GM23338 (cell line): ENCODE measurements around the gene DHRS12. TPM values are rescaled to one million over a fixed set of nuclear protein-coding genes. Genes with fewer than 3 reads are reported as not detected.

Experiments used
- ATAC-seq: fragments of 200-7000 bp; cut with Tn5 transposase; 3 replicates; pipeline ENCODE4 v1.9.1; 2020
- DNase-seq: peaks from one replicate; pipeline ENCODE4 v3.0.0-alpha.2; 2015; ENCODE audit warnings: low spot score
- H2AFZ ChIP-seq: fragments of 200-600 bp; sonication (generic); 2 replicates; pipeline ENCODE4 v1.8.0; 2016; ENCODE audit warnings: antibody characterized with exemption, mild to moderate bottlenecking, moderate library complexity
- H3F3A ChIP-seq: fragments of 200-600 bp; sonication (generic); replicated peaks from 2 replicates; pipeline ENCODE4 v1.8.0; 2017; ENCODE audit warnings: antibody characterized with exemption, mixed run types, low read depth
- H3K27ac ChIP-seq: fragments of 200-600 bp; sonication (generic); 2 replicates; pipeline ENCODE4 v1.6.1; 2016; ENCODE audit warnings: low read depth
- H3K27me3 ChIP-seq: fragments of 200-600 bp; sonication (generic); 2 replicates; pipeline ENCODE4 v1.8.0; 2016; ENCODE audit warnings: mild to moderate bottlenecking, mixed run types, moderate library complexity; ENCODE audit not compliant: insufficient read depth
- H3K36me3 ChIP-seq: fragments of 200-600 bp; sonication (generic); 2 replicates; pipeline ENCODE4 v1.8.0; 2016; ENCODE audit warnings: mild to moderate bottlenecking; ENCODE audit not compliant: insufficient read depth
- H3K4me1 ChIP-seq: fragments of 200-600 bp; sonication (generic); 2 replicates; pipeline ENCODE4 v1.8.0; 2016; ENCODE audit warnings: mild to moderate bottlenecking, moderate library complexity; ENCODE audit not compliant: insufficient read depth
- H3K4me2 ChIP-seq: fragments of 200-600 bp; sonication (generic); 2 replicates; pipeline ENCODE4 v1.7.1; 2017; ENCODE audit warnings: mixed run types
- H3K4me3 ChIP-seq: fragments of 200-600 bp; sonication (generic); 2 replicates; pipeline ENCODE4 v1.6.1; 2016; ENCODE audit warnings: mixed run types
- H3K79me2 ChIP-seq: fragments of 200-600 bp; sonication (generic); replicated peaks from 2 replicates; pipeline ENCODE4 v1.8.0; 2017; ENCODE audit warnings: mild to moderate bottlenecking; ENCODE audit not compliant: insufficient read depth
- H3K9me2 ChIP-seq: fragments of 200-600 bp; sonication (generic); 2 replicates; pipeline ENCODE4 v1.8.0; 2017; ENCODE audit not compliant: insufficient read depth
- H4K20me1 ChIP-seq: fragments of 200-600 bp; sonication (generic); replicated peaks from 2 replicates; pipeline ENCODE4 v1.8.0; 2017; ENCODE audit warnings: mild to moderate bottlenecking; ENCODE audit not compliant: insufficient read depth
- H3K27ac Mint-ChIP-seq: 2 replicates; pipeline ENCODE4 v1.8.0; 2020; ENCODE audit warnings: inconsistent platforms, mild to moderate bottlenecking, moderate library complexity, mixed read lengths
- H3K27me3 Mint-ChIP-seq: 3 replicates; pipeline ENCODE4 v1.8.0; 2022; ENCODE audit warnings: low read depth, mild to moderate bottlenecking, moderate library complexity, mixed read lengths, inconsistent platforms; ENCODE audit not compliant: insufficient read depth, poor library complexity
- H3K36me3 Mint-ChIP-seq: 3 replicates; pipeline ENCODE4 v1.8.0; 2021; ENCODE audit warnings: low read depth, mild to moderate bottlenecking, inconsistent platforms, moderate library complexity, mixed read lengths
- H3K4me1 Mint-ChIP-seq: 3 replicates; pipeline ENCODE4 v1.8.0; 2020; ENCODE audit warnings: mild to moderate bottlenecking, inconsistent platforms, mixed read lengths
- H3K4me3 Mint-ChIP-seq: 3 replicates; pipeline ENCODE4 v1.8.0; 2021; ENCODE audit warnings: moderate library complexity, mild to moderate bottlenecking, inconsistent platforms, mixed read lengths
- H3K9me3 Mint-ChIP-seq: 3 replicates; pipeline ENCODE4 v1.8.0; 2020; ENCODE audit warnings: moderate library complexity, mild to moderate bottlenecking, inconsistent platforms, mixed read lengths
- CREB1 ChIP-seq: fragments of 250-450 bp; sonication (Bioruptor Pico); IDR thresholded peaks from 2 replicates; pipeline ENCODE4 v1.5.0; 2020; ENCODE audit warnings: low read depth, mild to moderate bottlenecking, moderate library complexity
- CTCF ChIP-seq, 2 experiments: fragments of 200-600 bp in 1 of 2; sonication (generic) in 1 of 2; conservative IDR thresholded peaks; 2 replicates each; pipeline versions ENCODE4 v1.5.1 to v1.6.1; 2016 to 2017; ENCODE audit warnings: antibody characterized with exemption in 2 of 2, low read depth in 2 of 2, mild to moderate bottlenecking in 2 of 2, moderate library complexity in 1 of 2
- ETS1 ChIP-seq: IDR thresholded peaks from 2 replicates; pipeline ENCODE4 v1.6.1; 2016; ENCODE audit warnings: antibody characterized with exemption
- EZH2 ChIP-seq: fragments of 200-600 bp; sonication (generic); IDR thresholded peaks from one replicate; pipeline ENCODE4 v1.8.0; 2017; ENCODE audit warnings: antibody characterized with exemption, mild to moderate bottlenecking, low read depth; ENCODE audit not compliant: unreplicated experiment
- EZH2phosphoT487 ChIP-seq: fragments of 200-600 bp; sonication (generic); IDR thresholded peaks from one replicate; pipeline ENCODE4 v1.8.1; 2018; ENCODE audit warnings: antibody characterized with exemption; ENCODE audit not compliant: unreplicated experiment
- JUNB ChIP-seq: IDR thresholded peaks from one replicate; pipeline ENCODE4 v1.6.1; 2016; ENCODE audit warnings: antibody characterized with exemption; ENCODE audit not compliant: unreplicated experiment
- NANOG ChIP-seq: IDR thresholded peaks from 2 replicates; pipeline ENCODE4 v1.6.1; 2016; ENCODE audit warnings: antibody characterized with exemption, borderline replicate concordance
- POLR2AphosphoS5 ChIP-seq: IDR thresholded peaks from 2 replicates; pipeline ENCODE4 v1.6.1; 2016; ENCODE audit warnings: antibody characterized with exemption, low read depth
- ZNF114 ChIP-seq: fragments of 250-450 bp; sonication (Bioruptor Pico); IDR thresholded peaks from 2 replicates; pipeline ENCODE4 v1.5.0; 2020; ENCODE audit warnings: mild to moderate bottlenecking, moderate library complexity
- ZNF462 ChIP-seq: fragments of 250-450 bp; sonication (Bioruptor Pico); IDR thresholded peaks from 2 replicates; pipeline ENCODE4 v1.5.0; 2020; ENCODE audit warnings: mild to moderate bottlenecking, moderate library complexity
- polyA plus RNA-seq: library from polyadenylated mRNA; unstranded; fragments of >200 nt; fragmentation: Nextera tagmentation; extraction: Ambion mirVana; gene quantifications from 2 replicates; pipeline ENCODE4 v1.2.1, GENCODE V29; 2016
- total RNA-seq: library from RNA; depleted of rRNA; stranded (reverse); fragments of >200 nt; shearing (Covaris generic); gene quantifications from 2 replicates; pipeline ENCODE4 v1.2.3, GENCODE V29; 2014

The DHRS12 gene
- total and polyA plus RNA-seq, 2 experiments from 2014 or later, result 4.6 to 12.2 TPM

GRCh38 chr13:51783428-51784094, 20.4 kb downstream of the DHRS12 start:
- H2AFZ ChIP-seq, result no peak overlapping the region
- no peaks in the 10 kb centered on the region for H3K4me1 ChIP-seq
- H3K27me3 Mint-ChIP-seq, result peaks cover 13% of the 10 kb centered on the region
- H3K9me2 ChIP-seq, result no peaks in the 10 kb centered on the region
- ATAC-seq (peak; percentile 34), DNase-seq (no peak)
- H3K36me3 ChIP-seq, result no peaks in the 10 kb centered on the region
- no peaks in the 10 kb centered on the region for H3F3A ChIP-seq
- H3K79me2 ChIP-seq, result no peaks in the 10 kb centered on the region
- H3K4me3 Mint-ChIP-seq, result no peak overlapping the region
- no peak overlapping the region for H3K27ac Mint-ChIP-seq
- no peaks in the 10 kb centered on the region for H3K27me3 ChIP-seq
- no peaks in the 10 kb centered on the region for H4K20me1 ChIP-seq
- no peaks in the 10 kb centered on the region for H3K36me3 Mint-ChIP-seq
- H3K4me2 ChIP-seq, result no peak overlapping the region
- TF ChIP-seq POLR2AphosphoS5 (no peak), NANOG (no peak), EZH2phosphoT487 (no peak), ZNF114 (CRISPR knock-in tag) (no peak), ETS1 (no peak), CREB1 (CRISPR knock-in tag) (no peak), CTCF (conservative IDR thresholded peaks at IDR 0.05; ENCODE audit: low read depth in 2 of 2) (no peak), EZH2 (no peak), ZNF462 (CRISPR knock-in tag) (no peak), JUNB (no peak)
- peaks cover 17% of the 10 kb centered on the region for H3K4me1 Mint-ChIP-seq
- H3K27ac ChIP-seq, result no peak overlapping the region
- no peaks in the 10 kb centered on the region for H3K9me3 Mint-ChIP-seq
- no peak overlapping the region for H3K4me3 ChIP-seq
